NCI-H146 treated with DMSO at 0.1 percent for 48 hours (cell line): ENCODE measurements around the gene SLC7A4.

ENCODE experiments used
- DNase-seq: peaks from one replicate; lab custom pipeline; 2025; ENCODE audit not compliant: unreplicated experiment; lab: John Stamatoyannopoulos, UW

The SLC7A4 gene

GRCh38 chr22:20989323-20990138 is 42.8 kb downstream of the SLC7A4 start:
- no peak for DNase-seq

- DNase-seq: no peak
These were observed 43.6 kb downstream of the SLC7A4 start for GRCh38 chr22:20988573-20989322.

- DNase-seq: no peak
These were observed 45.0 kb downstream of the SLC7A4 start for GRCh38 chr22:20987375-20987774.

- DNase-seq: no peak
These were observed 46.0 kb downstream of the SLC7A4 start for GRCh38 chr22:20986365-20986764.

GRCh38 chr22:20985720-20986119 is 46.6 kb downstream of the SLC7A4 start:
- DNase-seq: no peak

GRCh38 chr22:20983081-20983771 is 49.1 kb downstream of the SLC7A4 start:
- DNase-seq: no peak

GRCh38 chr22:20982563-20982882 is 49.8 kb downstream of the SLC7A4 start:
- DNase-seq: no peak

- DNase-seq: peak; percentile 22
These were observed 50.4 kb downstream of the SLC7A4 start, which contains the start of gene LZTR1 for GRCh38 chr22:20981787-20982562. TSS of gene LZTR1 (plus strand) at chr22:20982297. CDS start at chr22:20982372, 75 bp downstream.

GRCh38 chr22:20980938-20981722 is 51.2 kb downstream of the SLC7A4 start:
- no peak for DNase-seq

GRCh38 chr22:20980523-20980922 is 51.8 kb downstream of the SLC7A4 start:
- DNase-seq: no peak

GRCh38 chr22:20979940-20980453 is 52.4 kb downstream of the SLC7A4 start:
- no peak for DNase-seq

GRCh38 chr22:20979243-20979809 is 53.0 kb downstream of the SLC7A4 start:
- peak; percentile 76 for DNase-seq
